Brain microvascular endothelial cell (primary cell): Measurements from ENCODE around the gene ADGRV1.
"Not testable (repeated sequence)": the region's sequence is repeated elsewhere in the genome, so short reads cannot be mapped to it uniquely, and the experiment has no call there.

ENCODE experiments used
- DNase-seq: peaks from one replicate; pipeline ENCODE4 v3.0.0-alpha.2; 2020
- H3K27ac ChIP-seq: fragments of 250-450 bp; sonication (Bioruptor Pico); 2 replicates; pipeline ENCODE4 v1.5.1; 2020; ENCODE audit warnings: mild to moderate bottlenecking, moderate library complexity
- H3K27me3 ChIP-seq: fragments of 250-450 bp; sonication (Bioruptor Pico); replicated peaks from 2 replicates; pipeline ENCODE4 v1.5.1; 2020; ENCODE audit warnings: mild to moderate bottlenecking
- H3K36me3 ChIP-seq: fragments of 250-450 bp; sonication (Bioruptor Pico); replicated peaks from 2 replicates; pipeline ENCODE4 v1.5.1; 2020; ENCODE audit warnings: mild to moderate bottlenecking
- H3K4me3 ChIP-seq: 2 replicates; pipeline ENCODE4 v1.5.1; 2011; ENCODE audit warnings: low read depth, mild to moderate bottlenecking, control low read depth, low read length, moderate library complexity
- CTCF ChIP-seq: IDR thresholded peaks from 2 replicates; pipeline ENCODE4 v1.5.1; 2011; ENCODE audit warnings: low read depth, mild to moderate bottlenecking, moderate library complexity, low read length, control low read depth, inconsistent platforms; ENCODE audit errors: missing control alignments
- in situ Hi-C: cut with HindIII; loops from 2 replicates; pipeline ENCODE4 v1.10.0; 2017; ENCODE audit warnings: low sequenced_read_pairs, low pct_ligation_motif_present

ADGRV1 gene

GRCh38 chr5:90650767-90651166 lies 92.2 kb downstream of the ADGRV1 start:
- no peak for DNase-seq
- no peak for TF ChIP-seq CTCF
- H3K4me3 ChIP-seq = no peak overlapping the region
- H3K27me3 ChIP-seq = no peaks in the 10 kb centered on the region
- no peak overlapping the region for H3K27ac ChIP-seq
- in situ Hi-C loops = no loop called here
- H3K36me3 ChIP-seq = no peaks in the 10 kb centered on the region

GRCh38 chr5:90654215-90654614 lies 95.6 kb downstream of the ADGRV1 start:
- no peak for DNase-seq
- Histone ChIP-seq H3K4me3 (no peak overlapping the region), H3K27me3 (no peaks in the 10 kb centered on the region), H3K36me3 (no peaks in the 10 kb centered on the region), H3K27ac (no peak overlapping the region)
- in situ Hi-C loops = no loop called here
- TF ChIP-seq CTCF = no peak

- H3K27ac ChIP-seq = no peak overlapping the region
- H3K36me3 ChIP-seq = no peaks in the 10 kb centered on the region
- no peak for DNase-seq
- no peak for TF ChIP-seq CTCF
- in situ Hi-C loops = no loop called here
- no peaks in the 10 kb centered on the region for H3K27me3 ChIP-seq
- no peak overlapping the region for H3K4me3 ChIP-seq
Observed at GRCh38 chr5:90655423-90655822, 96.8 kb downstream of the ADGRV1 start.

GRCh38 chr5:90657030-90657429 lies 98.4 kb downstream of the ADGRV1 start:
- no peaks in the 10 kb centered on the region for H3K27me3 ChIP-seq
- no peak overlapping the region for H3K27ac ChIP-seq
- H3K36me3 ChIP-seq = no peaks in the 10 kb centered on the region
- no peak for DNase-seq
- no peak for TF ChIP-seq CTCF
- in situ Hi-C loops = no loop called here
- H3K4me3 ChIP-seq = no peak overlapping the region

GRCh38 chr5:90657788-90658187 lies 99.2 kb downstream of the ADGRV1 start:
- no peak overlapping the region for H3K4me3 ChIP-seq
- TF ChIP-seq CTCF = no peak
- in situ Hi-C loops = no loop called here
- H3K36me3 ChIP-seq = no peaks in the 10 kb centered on the region
- H3K27me3 ChIP-seq = no peaks in the 10 kb centered on the region
- DNase-seq = no peak
- no peak overlapping the region for H3K27ac ChIP-seq

- DNase-seq = no peak
- H3K36me3 ChIP-seq = no peaks in the 10 kb centered on the region
- no peak overlapping the region for H3K27ac ChIP-seq
- in situ Hi-C loops = no loop called here
- no peak overlapping the region for H3K4me3 ChIP-seq
- no peaks in the 10 kb centered on the region for H3K27me3 ChIP-seq
- TF ChIP-seq CTCF = no peak
Observed at GRCh38 chr5:90658620-90659019, 100.0 kb downstream of the ADGRV1 start.

GRCh38 chr5:90668079-90668565 lies 109.5 kb downstream of the ADGRV1 start:
- in situ Hi-C loops = not testable (repeated sequence)

More at GRCh38 chr5:90668079-90668565, 109.5 kb downstream of the ADGRV1 start:
- not testable (repeated sequence) for DNase-seq, H3K27ac ChIP-seq, H3K36me3 ChIP-seq, H3K27me3 ChIP-seq, H3K4me3 ChIP-seq
